GM18867 (cell line): ENCODE data around the gene CDT1.

Experiments
- ATAC-seq: cut with Tn5 transposase; IDR thresholded peaks from one replicate; pipeline ENCODE4 v1.9.1; 2021; ENCODE audit warnings: mild to moderate bottlenecking, moderate library complexity; ENCODE audit not compliant: unreplicated experiment

Gene CDT1

GRCh38 chr16:88834670-88835069 is 31.1 kb downstream of the CDT1 start:
- ATAC-seq: no peak

DNA sequence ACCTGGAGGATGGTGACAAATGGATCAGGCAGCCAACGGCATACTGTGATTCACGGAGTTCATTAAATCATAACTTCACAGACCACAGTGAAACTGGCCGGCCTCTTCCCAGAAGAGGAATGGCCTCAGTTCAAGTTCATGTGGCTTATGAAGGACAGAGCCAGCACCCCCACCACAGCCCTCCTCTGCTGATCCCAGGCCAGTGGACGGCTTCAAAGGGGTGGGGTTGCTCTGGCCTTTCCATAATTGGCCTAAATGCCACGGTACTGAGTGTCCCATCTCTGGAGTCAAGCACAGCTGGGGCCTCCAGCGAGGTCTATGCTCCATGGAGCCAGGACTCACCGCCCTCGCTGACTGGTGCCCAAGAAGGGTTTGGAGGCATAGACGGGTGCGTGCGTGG is 31.8 kb downstream of the CDT1 start:
- no peak for ATAC-seq

- ATAC-seq: no peak
Measured at GRCh38 chr16:88835818-88836217, 32.2 kb downstream of the CDT1 start.

DNA sequence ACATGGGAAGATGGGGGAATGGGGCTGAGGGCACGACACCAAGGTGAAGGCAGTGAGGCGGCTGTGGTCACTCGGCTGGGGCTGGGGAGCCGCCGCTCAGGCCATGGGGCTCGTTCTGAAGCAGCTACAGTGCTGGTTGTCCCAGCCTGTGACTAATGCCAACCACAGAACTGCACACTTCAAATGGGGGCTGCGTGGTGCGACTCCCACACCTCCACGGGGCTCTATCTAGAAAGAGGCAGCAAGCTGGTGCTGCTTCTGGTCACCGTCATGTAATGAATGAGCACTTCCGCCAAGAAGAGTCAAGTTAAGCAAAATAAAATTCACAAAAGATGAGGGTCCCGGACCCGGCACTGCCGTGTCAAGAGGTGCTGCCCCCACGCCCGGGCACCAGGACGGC is 33.2 kb downstream of the CDT1 start:
- no peak for ATAC-seq

DNA sequence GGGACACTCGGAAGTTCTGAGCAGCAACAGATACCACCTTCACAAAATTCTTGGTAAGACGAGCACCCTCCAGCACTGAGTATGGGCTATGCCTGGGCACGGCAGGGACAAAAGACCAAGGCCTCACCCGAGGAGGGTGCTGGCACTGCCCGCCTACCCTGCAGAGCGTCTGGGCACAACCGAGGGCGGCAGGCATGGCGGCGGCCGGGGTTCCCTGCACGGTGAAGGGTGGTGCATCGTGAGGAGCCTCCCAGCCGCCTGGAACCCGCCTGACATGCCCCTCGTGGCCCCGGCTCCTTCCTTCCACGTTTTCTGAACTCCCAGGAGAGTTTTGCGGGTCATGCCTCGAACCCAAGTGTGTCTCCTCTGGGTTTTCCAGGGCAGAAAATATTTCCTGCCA is 34.2 kb downstream of the CDT1 start:
- ATAC-seq: no peak

DNA sequence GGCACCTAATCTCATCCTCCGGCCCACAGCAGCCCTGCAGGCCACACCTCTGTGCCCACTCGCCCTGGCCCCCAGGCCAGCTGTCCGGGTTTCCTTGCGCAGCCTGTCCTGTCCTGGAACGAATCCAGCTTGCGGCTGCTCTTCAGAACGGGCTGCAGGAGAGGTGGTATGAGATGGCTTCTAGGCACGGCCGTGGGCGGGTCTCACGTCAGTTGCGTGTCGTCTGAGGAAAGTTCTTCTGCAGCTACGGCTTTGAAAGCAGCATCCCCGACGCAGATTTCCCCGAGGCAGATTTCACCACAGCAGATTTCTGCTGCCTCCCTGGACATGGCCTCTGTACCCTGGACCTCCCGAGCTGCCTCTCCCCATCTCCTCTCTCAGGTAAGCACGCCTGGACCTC is 35.0 kb downstream of the CDT1 start:
- ATAC-seq: no peak

GRCh38 chr16:88839026-88839529 is 35.5 kb downstream of the CDT1 start:
- ATAC-seq: no peak

GRCh38 chr16:88839745-88840599 is 36.4 kb downstream of the CDT1 start:
- ATAC-seq: no peak

GRCh38 chr16:88840600-88841215 is 37.1 kb downstream of the CDT1 start:
- ATAC-seq: no peak

DNA sequence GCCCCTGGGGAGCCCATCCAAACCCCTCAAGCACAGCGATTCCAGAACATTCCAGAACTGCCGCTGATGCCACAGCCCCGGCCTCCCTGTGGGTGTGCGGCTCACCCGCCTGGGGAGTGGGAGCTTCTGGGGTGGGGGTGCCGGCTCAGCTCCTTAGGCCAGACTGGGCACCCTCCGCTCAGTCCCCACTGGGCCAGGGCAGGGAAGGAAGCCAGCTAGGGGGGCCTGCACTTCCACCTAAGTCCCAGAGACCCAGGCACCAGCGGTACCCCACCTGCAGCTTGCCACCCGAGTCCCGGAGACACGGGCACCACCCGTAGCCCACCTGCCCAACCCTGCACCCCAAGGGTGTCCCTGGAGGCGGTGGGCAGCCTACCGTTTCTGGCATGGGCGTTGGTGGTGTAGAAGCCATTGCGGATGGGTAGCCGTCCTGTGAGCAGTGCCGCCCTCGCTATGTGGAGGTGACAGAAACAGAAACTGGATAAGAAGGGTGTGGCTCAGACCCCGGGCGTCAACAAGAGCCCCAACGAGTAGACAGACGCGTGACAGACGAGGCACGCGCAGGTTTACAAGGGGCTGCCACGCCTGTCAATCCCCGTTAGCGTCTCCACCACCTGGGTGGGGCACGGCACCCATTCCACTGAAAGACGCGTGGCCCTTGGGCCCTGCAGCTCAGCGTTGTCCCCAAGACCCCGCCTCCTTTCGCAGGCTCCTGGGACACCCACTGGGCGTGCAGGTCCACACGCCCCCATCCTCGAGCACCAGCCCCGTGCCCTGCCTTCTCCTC is 38.1 kb downstream of the CDT1 start:
- no peak for ATAC-seq

- no peak for ATAC-seq
Measured at GRCh38 chr16:88842308-88842756, 38.7 kb downstream of the CDT1 start.

DNA sequence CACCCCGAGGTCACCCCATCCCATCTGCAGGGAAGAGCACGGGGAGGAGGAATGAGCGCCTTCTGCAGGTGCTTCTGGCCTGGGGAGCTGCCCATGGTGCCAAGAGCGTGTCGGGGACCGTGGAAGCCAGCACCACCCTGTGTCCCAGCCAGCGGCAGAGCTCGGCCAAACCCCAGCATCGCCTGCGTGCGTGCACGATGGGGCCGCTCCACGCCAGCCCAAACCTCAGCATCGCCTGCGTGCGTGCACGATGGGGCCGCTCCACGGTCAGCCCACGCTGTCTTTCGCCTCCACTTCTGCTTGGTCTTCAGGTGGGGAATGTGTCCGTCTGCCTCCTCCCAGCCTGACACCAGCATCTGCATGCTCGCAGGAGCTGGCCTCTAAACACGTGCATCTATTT is 39.2 kb downstream of the CDT1 start:
- no peak for ATAC-seq

GRCh38 chr16:88843256-88843655 is 39.7 kb downstream of the CDT1 start:
- ATAC-seq: no peak

- no peak for ATAC-seq
Measured at GRCh38 chr16:88844419-88845036, 40.9 kb downstream of the CDT1 start.

GRCh38 chr16:88846088-88846487 is 42.5 kb downstream of the CDT1 start:
- ATAC-seq: no peak

DNA sequence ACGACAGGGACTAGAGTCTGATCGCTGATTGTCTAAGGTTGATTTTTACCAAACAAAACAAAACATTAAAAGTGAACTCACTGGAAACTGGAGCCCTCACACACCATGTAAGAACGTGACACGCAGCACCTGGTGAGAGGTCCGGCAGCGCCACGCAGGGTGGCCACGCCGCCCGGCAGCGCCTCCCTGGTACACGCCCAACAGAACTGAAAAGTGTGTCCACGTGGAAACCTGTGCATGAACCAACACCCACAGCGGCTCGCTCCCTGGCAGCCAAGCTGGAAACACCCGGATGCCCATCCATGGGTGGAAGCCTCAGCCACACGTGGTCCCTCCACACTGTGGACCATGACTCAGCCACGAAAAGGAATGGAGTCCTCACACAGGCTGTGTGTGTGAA is 44.1 kb downstream of the CDT1 start:
- no peak for ATAC-seq

GRCh38 chr16:88848557-88848956 is 45.0 kb downstream of the CDT1 start:
- no peak for ATAC-seq

DNA sequence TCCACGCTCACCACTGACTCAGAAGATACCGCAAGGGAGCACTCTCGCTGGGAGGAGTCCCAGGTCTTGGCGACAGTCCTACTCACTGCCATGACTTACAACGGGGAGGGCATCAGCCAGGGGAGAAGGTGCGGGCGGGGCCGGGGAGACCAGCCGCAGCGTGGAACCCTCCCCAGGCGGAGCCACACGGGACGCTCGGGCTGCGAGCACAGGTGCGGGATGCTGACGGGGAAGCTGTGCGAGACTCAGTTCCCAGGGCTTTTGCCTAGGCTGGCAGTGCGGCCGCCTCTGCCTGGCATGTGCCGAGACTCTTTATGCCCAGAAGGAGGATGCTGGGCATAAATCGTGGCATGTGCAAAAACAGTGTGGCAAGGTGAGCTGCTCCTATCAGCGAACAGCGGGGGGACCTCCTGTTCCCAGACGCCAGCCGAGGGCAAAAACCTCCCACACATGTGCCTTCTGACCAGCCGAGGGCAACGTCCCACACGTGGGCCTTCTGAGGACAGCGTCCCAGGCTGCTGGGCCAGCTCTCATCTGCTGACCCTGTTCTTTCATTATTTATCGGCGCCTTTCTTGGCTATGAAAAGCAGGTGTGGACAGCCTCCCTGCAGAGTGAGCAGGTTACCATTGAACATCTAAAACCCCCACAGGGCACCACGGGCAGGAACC is 47.1 kb downstream of the CDT1 start:
- ATAC-seq: no peak

DNA sequence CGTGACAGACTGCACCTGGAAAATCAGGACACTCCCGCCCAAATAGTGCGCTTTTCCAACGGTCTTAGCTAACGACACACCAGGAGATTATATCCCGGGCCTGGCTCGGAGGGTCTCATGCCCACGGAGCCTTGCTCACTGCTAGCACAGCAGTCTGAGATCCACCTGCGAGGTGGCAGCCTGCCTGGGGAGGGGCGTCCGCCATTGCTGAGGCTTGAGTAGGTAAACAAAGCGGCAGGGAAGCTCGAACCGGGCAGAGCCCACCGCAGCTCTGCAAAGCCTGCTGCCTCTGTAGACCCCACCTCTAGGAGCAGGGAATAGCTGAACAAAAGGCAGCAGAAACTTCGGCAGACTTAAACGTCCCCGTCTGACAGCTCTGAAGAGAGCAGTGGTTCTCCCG is 48.0 kb downstream of the CDT1 start:
- ATAC-seq: no peak

- ATAC-seq: no peak
Measured at GRCh38 chr16:88853325-88853941, 49.8 kb downstream of the CDT1 start.
